ENCODE results near the gene FMNL2.

FMNL2 gene

DNA sequence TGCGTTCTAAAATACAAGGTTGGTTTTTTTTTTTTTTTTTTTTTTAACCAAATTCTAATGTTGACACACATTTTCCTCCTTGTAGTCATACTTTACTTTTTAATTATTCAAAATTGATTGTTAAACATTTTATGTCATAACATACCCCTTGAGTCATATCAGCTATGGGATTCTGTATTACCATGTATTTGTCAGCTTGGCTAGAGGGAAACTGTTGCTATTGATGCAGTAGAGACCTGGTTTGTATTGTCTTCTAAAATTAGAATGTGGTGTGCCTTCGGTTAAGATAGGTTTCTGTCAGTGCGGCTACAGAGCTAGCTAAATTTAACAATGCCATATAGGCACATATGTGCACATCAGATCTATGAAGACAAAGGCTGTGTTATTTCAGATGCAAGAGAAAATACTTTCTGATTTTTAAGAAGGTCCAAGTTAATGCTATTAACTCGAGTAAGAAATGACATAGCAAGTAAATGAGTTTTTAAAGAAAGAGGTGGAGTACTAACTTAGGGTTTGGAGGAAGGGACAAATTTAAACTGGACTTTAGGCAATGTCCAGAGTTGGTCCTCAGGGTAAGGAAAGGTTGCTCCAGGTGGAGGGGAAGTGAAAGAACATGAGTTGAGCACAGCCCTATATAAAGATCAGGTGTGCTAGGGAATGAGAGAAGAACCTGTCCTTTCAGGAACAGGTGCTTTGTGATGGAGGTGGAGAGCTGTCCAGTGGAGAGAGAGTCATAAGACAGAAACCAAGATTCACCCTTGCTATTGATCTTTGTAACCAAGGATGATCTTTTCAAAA is 230.0 kb downstream of the FMNL2 start:
- TF ChIP-seq, protein P1, sequence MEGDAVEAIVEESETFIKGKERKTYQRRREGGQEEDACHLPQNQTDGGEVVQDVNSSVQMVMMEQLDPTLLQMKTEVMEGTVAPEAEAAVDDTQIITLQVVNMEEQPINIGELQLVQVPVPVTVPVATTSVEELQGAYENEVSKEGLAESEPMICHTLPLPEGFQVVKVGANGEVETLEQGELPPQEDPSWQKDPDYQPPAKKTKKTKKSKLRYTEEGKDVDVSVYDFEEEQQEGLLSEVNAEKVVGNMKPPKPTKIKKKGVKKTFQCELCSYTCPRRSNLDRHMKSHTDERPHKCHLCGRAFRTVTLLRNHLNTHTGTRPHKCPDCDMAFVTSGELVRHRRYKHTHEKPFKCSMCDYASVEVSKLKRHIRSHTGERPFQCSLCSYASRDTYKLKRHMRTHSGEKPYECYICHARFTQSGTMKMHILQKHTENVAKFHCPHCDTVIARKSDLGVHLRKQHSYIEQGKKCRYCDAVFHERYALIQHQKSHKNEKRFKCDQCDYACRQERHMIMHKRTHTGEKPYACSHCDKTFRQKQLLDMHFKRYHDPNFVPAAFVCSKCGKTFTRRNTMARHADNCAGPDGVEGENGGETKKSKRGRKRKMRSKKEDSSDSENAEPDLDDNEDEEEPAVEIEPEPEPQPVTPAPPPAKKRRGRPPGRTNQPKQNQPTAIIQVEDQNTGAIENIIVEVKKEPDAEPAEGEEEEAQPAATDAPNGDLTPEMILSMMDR (IDR thresholded peaks at IDR 0.05; ENCODE audit: low read length, missing control alignments) = no peak
- DNase-seq (ENCODE audit: low read depth) = no peak
- H3K4me3 ChIP-seq (replicated peaks; ENCODE audit: low read depth, low read length) = no peak overlapping the region

DNA sequence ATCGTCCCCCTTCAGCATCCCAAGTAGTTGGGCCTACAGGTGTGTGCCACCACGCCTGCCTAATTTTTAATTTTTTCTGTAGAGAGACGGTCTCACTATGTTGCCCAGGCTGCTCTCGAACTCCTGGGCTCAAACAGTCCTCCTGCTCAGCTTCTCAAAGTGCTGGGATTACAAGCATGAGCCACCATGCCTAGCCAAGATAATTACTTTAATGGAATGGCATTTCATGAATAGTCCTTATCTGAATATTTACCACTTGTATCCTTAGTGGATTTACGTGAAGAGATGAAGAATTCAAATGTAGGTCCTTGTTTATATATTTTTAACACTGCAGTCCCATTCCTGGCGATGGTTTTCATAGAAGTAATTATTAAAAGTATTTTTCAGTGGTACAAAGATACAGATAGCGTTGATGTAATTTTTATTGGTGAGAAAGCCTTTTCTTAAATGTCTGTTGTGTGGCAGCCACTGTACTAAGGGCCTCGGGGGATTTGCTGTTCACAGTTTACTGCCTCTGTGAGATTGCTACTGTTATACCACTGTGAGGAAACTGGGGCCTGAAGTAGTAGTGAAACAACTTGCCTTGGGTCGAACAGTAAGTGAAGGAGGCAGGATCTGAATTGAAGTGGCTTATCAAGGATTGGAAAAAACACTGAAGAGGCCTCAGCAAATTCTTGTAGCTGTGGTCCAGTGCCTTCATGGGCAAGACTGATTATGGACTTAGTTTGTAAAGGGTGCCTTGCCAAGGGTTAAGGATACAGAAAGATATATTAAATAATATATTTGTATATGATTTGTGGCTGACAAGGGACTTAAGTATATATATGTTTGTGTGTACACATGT is 231.1 kb downstream of the FMNL2 start:
- no peak for DNase-seq (ENCODE audit: low read depth)
- no peak overlapping the region for H3K4me3 ChIP-seq (replicated peaks; ENCODE audit: low read depth, low read length)
- TF ChIP-seq, protein P1 (IDR thresholded peaks at IDR 0.05; ENCODE audit: low read length, missing control alignments) = no peak

DNA sequence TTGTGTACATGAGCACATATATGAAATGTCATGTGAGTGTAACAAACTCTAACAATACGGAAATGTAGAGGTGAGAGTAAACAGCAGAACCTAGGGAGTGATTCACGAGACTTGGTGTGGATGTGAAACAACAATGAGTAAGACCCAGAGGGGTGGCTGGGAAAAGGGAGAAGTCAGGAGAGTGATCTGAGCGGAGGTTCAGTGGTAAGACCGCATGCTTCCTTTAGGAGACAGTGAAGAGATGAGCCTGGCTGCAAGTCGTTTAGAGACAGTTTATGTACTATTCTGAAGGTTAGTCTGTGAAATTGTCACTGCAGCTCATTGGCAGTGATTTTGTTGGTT is 231.7 kb downstream of the FMNL2 start:
- H3K4me3 ChIP-seq (replicated peaks; ENCODE audit: low read depth, low read length) = no peak overlapping the region
- DNase-seq (ENCODE audit: low read depth) = no peak
- TF ChIP-seq, protein P1 (IDR thresholded peaks at IDR 0.05; ENCODE audit: low read length, missing control alignments) = no peak

DNA sequence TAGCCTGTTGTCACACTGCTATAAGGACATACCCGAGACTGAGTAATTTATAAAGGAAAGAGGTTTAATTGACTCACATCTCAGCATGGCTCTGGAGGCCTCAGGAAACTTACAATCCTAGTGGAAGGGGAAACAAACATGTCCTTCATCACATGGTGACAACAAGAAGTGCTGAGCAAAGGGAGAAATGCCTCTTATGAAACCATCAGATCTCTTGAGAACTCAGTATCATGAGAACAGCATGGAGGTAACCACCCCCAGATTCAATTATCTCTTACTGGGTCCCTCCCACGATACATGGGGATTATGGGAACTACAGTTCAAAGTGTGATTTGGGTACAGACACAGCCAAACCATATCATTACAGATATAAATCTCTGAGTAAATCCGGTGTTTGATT is 233.6 kb downstream of the FMNL2 start:
- no peak overlapping the region for H3K4me3 ChIP-seq (replicated peaks; ENCODE audit: low read depth, low read length)
- TF ChIP-seq, protein P1 (IDR thresholded peaks at IDR 0.05; ENCODE audit: low read length, missing control alignments) = no peak
- no peak for DNase-seq (ENCODE audit: low read depth)

DNA sequence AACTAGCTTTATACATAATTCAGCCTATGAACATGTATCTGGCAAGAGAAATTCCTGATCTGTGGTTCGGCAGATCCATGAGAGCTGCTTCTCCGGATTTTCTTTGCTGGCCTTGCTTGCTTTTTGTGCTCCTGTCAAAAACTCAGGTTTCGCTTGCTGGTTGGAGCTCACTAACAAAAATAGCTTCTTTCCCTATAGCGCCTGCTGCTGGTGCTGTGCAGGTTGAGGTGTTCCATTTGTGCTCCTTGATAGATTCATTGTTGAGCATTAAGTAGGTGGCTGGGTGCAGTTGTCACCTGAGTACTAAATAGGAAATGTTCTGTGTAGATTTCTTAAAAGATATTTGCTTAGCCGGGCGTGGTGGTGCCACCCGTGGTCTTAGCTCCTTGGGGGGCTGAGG is 234.2 kb downstream of the FMNL2 start:
- DNase-seq (ENCODE audit: low read depth) = no peak
- TF ChIP-seq, protein P1 (IDR thresholded peaks at IDR 0.05; ENCODE audit: low read length, missing control alignments) = no peak
- no peak overlapping the region for H3K4me3 ChIP-seq (replicated peaks; ENCODE audit: low read depth, low read length)

DNA sequence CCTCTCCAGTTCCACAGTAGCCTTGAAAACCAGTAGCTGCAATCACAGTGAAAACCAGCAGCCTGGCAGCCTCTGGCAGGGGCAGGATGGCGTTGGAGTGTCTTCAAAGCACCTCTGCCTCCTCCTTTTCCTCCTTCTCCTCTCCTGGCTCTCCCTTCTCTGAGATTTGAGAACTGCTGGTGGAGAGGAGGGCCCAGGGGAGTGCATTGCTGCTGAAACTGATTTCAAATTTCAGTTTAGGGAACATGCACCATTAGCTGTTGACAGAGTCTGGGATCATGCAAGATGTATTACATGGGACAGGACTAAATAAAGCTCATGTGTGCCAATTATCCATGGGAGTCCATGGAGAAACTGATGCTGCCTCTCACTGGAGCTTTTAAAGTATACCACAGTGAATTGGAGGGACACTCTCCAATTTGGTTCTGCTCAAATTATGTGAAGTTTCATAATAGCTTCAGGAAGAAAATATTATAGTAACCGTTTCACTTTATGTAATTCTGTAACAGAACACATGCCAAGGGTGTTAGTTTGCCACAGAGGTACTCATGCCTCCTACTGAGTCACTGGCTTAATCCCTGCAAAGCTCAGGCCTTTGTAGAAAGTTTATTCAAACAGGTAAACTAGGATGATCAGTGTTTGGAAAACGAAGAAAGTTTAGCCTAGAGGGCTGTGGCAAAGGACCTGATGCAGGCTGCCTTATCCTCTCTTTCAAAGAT is 236.2 kb downstream of the FMNL2 start:
- TF ChIP-seq, protein P1 (IDR thresholded peaks at IDR 0.05; ENCODE audit: low read length, missing control alignments) = no peak
- no peak for DNase-seq (ENCODE audit: low read depth)
- no peak overlapping the region for H3K4me3 ChIP-seq (replicated peaks; ENCODE audit: low read depth, low read length)

All from fibroblast of pulmonary artery (primary cell).